ENCODE results near the gene NT5DC4. TPM values are rescaled to one million over a fixed set of nuclear protein-coding genes. Genes with fewer than 3 reads are reported as not detected.

Gene NT5DC4
- total and polyA plus RNA-seq, 2 of the 4 experiments (the other 2 are of a cell fraction) = not detected

GRCh38 chr2:112740527-112740926 lies 19.7 kb downstream of the NT5DC4 start:
- Histone ChIP-seq H2AK9ac (replicated peaks; ENCODE audit: low read depth, low read length, poor library complexity) (no peak overlapping the region), H3K56ac (ENCODE audit: extremely low read depth, insufficient read depth, low read length) (no peak overlapping the region), H3K27ac (ENCODE audit: insufficient read depth, low read length) (no peak overlapping the region), H3K14ac (replicated peaks; ENCODE audit: low read depth, low read length) (no peak overlapping the region), H3K27me3 (ENCODE audit: control insufficient read depth, insufficient read depth, low read length) (no peaks in the 10 kb centered on the region), H3K79me1 (ENCODE audit: low read depth in 1 of 2, low read length in 2 of 2) (peaks cover 0 to 3% of the 10 kb centered on the region in 2 experiments; a peak in 1 of 4 replicates), H3K23ac (ENCODE audit: low read depth, low read length) (no peak overlapping the region), H3K9me3 (ENCODE audit: control insufficient read depth, insufficient read depth, low read length) (no peaks in the 10 kb centered on the region), H2BK15ac (ENCODE audit: low read depth, low read length) (no peak overlapping the region), H2BK120ac (ENCODE audit: low read depth, low read length) (no peak overlapping the region), H3K4me2 (ENCODE audit: low read depth, low read length) (no peak overlapping the region), H2AFZ (replicated peaks; ENCODE audit: low read length, poor library complexity) (no peak overlapping the region), H3K4ac (ENCODE audit: low read depth, low read length) (no peak overlapping the region), H2AK5ac (ENCODE audit: low read depth, low read length) (no peak overlapping the region), H3K4me1 (ENCODE audit: control insufficient read depth, insufficient read depth, low read length) (peaks cover 1% of the 10 kb centered on the region; the same call in 1 of the 2 replicates), H3K36me3 (ENCODE audit: control insufficient read depth, insufficient read depth, low read length) (peaks cover 11% of the 10 kb centered on the region), H3K9ac (ENCODE audit: low read depth, low read length) (no peak overlapping the region), H4K91ac (ENCODE audit: insufficient read depth, low read depth, low read length) (no peak overlapping the region), H3K18ac (ENCODE audit: low read depth, low read length) (no peak overlapping the region), H3K4me3 (ENCODE audit: insufficient read depth, low read depth, low read length) (no peak overlapping the region), H4K20me1 (ENCODE audit: insufficient read depth, low read length) (no peaks in the 10 kb centered on the region), H3K9me1 (ENCODE audit: insufficient read depth, low read length) (no peaks in the 10 kb centered on the region; the same call in 1 of the 2 replicates), H4K8ac (ENCODE audit: low read depth in 2 of 2, low read length in 2 of 2) (no peak overlapping the region), H2BK20ac (ENCODE audit: low read depth, low read length) (no peak overlapping the region), H2BK5ac (ENCODE audit: low read depth, low read length, poor library complexity, severe bottlenecking) (no peak overlapping the region), H4K5ac (ENCODE audit: low read depth, low read length) (no peak overlapping the region)
- ChIA-PET CTCF (interaction anchor here (1.1 to 5.5 kb wide), 2 partner anchors 9 to 201 kb away, joined by 3 to 24 read pairs; no protein-coding TSS in a partner anchor), POLR2A (ENCODE audit: unreplicated experiment) (no interaction called here)
- no peak for ATAC-seq (ENCODE audit: low read depth)
- intact Hi-C loops (cut with micrococcal nuclease) = no loop called here
- WGBS, 2 experiments (ENCODE audit: extremely low coverage in 2 of 2, insufficient read length in 1 of 2) = no CpG with 5 or more reads among the region's 7 CpGs
- in situ Hi-C loops (cut with MboI; ENCODE audit: low sequenced_read_pairs) = no loop called here
- BruUV-seq (replicated peaks) = no TSS peak
- TF ChIP-seq CEBPB (IDR thresholded peaks at IDR 0.05; ENCODE audit: low read depth, low read length) (no peak), MXI1 (IDR thresholded peaks at IDR 0.05; ENCODE audit: borderline replicate concordance, low read depth, low read length) (no peak), RCOR1 (IDR thresholded peaks at IDR 0.05; ENCODE audit: insufficient replicate concordance, low read length) (no peak), BHLHE40 (IDR thresholded peaks at IDR 0.05; ENCODE audit: low read depth, low read length) (no peak), NFE2L2 (IDR thresholded peaks at IDR 0.05; ENCODE audit: low read depth, low read length) (no peak), CHD1 (IDR thresholded peaks at IDR 0.05; ENCODE audit: low read depth, low read length) (no peak), MAFK (IDR thresholded peaks at IDR 0.05; ENCODE audit: low read depth, low read length) (no peak), SMC3 (IDR thresholded peaks at IDR 0.05; ENCODE audit: low read depth, low read length) (no peak)
- TF ChIP-seq, protein P1, sequence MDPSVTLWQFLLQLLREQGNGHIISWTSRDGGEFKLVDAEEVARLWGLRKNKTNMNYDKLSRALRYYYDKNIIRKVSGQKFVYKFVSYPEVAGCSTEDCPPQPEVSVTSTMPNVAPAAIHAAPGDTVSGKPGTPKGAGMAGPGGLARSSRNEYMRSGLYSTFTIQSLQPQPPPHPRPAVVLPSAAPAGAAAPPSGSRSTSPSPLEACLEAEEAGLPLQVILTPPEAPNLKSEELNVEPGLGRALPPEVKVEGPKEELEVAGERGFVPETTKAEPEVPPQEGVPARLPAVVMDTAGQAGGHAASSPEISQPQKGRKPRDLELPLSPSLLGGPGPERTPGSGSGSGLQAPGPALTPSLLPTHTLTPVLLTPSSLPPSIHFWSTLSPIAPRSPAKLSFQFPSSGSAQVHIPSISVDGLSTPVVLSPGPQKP (IDR thresholded peaks at IDR 0.05; ENCODE audit: borderline replicate concordance, low read depth, low read length) = no peak
- DNase-seq = no peak
- dilution Hi-C loops (cut with HindIII; ENCODE audit: low sequenced_read_pairs, unreplicated experiment) = no loop called here

All from IMR-90 (cell line).